ENCODE data around the gene HTR6.

DNA sequence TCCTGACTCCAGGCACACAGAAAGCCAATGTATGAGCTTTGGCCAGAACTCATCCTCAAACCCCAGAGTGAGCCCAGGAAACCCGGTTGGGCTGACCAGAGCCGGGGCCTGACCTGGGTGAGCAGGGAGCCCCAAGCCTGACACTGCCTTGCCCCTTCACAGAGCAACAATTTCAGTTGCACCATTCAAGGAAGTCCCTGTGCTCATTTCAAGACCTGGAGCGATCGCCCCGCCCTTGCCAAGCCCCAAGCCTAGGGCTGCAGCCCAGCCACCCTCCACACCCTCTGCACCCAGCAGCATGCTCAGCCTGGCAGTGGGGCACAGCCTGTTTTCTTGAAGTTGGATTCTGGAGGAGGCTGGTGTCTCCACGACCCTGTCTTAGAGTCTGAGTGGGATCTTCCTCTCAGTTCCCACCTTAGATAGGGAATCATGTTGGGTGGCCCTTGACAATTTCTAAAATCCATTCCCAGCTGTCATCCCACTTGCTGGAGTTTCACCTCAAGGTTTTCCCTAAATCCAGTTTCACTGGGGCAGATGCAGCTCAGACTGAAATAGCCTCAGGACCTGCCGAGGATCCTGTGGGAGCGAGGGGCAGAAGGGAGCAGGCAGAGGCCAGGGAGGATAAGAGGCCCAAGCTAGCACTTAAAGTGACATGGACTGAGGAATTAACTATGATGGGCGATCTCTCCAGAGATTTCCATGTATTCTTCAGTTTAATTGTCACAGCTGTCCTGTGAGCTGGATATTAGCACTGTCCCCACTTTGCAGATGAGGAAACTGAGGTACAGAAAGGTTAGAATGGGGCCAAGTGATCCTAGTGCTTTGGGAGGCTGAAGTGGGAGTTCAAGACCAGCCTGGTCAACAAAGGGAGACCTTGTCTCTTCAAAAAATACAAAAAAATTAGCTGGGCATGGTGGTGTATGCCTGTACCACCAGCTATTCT, 18.0 kb upstream of the HTR6 start:
- TF ChIP-seq CTCF (conservative IDR thresholded peaks at IDR 0.05) (no peak), EZH2 (IDR thresholded peaks at IDR 0.05; ENCODE audit: low read depth) (no peak)

Data from PC-9 (cell line).